Measurements from ENCODE around the gene KLF13.

The KLF13 gene

DNA sequence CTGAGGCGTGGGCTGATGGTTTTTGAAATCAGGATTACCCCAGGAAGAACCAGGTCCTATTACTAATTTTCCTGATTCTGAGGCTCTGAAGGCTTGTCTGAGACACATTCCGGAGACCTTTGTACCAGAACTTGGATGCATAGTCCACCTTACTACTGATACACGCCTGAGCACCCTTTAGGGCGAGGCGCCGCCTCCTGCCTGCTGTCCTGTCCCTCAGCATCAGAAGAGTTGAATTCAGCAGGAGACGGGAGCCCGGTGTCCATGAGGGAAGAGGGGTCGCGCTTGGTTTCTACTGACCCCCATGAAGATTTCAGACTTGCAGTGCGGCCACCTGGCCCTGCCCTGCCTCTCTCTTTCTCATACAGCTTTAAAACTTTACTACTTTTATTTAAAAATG lies 49.9 kb downstream of the KLF13 start:
- in situ Hi-C loops (cut with HindIII; ENCODE audit: low sequenced_read_pairs) = no loop called here

GRCh38 chr15:31377030-31377429 lies 50.4 kb downstream of the KLF13 start:
- in situ Hi-C loops (cut with HindIII; ENCODE audit: low sequenced_read_pairs) = no loop called here

GRCh38 chr15:31378363-31378903 lies 51.8 kb downstream of the KLF13 start:
- in situ Hi-C loops (cut with HindIII; ENCODE audit: low sequenced_read_pairs) = no loop called here

DNA sequence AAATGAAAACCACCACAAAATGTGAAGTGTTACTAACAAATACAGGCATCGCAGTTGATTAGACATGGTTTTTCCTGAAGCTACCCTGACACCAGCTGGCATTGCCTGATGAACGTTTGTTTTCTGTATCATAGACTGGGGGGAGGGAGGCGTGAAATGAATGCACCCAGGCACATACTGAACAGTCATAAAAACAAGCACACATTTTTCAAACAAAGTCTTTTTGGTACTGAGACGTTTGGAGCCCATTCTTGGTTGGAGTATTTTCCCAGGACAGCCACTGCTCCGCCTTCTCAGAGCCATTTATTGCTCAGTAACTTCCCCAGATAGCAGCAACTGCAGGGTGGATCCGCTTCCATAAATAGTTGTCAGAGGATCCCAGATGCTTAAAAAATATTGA lies 52.4 kb downstream of the KLF13 start:
- in situ Hi-C loops (cut with HindIII; ENCODE audit: low sequenced_read_pairs) = no loop called here

DNA sequence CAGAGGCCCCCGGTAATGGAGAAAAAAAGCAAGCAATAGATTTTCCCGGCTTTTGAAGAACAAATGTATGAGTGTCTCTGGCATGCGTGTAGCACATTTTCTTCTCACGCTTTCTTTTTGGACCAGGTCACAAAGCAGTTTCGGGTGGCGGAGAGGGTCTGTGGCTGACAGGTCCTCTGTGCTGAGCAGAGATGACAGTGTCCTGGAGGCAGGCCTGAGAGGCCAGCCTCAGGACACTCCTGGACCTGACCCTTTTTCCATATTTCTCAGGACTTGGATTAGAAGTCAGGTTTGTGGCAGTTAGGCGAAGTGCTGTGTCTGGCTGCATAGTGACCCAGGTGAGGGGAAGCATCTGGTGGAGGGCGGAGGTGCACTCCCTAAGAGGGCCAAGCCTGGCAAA lies 52.9 kb downstream of the KLF13 start:
- in situ Hi-C loops (cut with HindIII; ENCODE audit: low sequenced_read_pairs) = no loop called here

GRCh38 chr15:31381801-31382712 lies 55.4 kb downstream of the KLF13 start:
- in situ Hi-C loops (cut with HindIII; ENCODE audit: low sequenced_read_pairs) = no loop called here

- in situ Hi-C loops (cut with HindIII; ENCODE audit: low sequenced_read_pairs) = no loop called here
Measured at GRCh38 chr15:31382713-31383045, 56.0 kb downstream of the KLF13 start.

DNA sequence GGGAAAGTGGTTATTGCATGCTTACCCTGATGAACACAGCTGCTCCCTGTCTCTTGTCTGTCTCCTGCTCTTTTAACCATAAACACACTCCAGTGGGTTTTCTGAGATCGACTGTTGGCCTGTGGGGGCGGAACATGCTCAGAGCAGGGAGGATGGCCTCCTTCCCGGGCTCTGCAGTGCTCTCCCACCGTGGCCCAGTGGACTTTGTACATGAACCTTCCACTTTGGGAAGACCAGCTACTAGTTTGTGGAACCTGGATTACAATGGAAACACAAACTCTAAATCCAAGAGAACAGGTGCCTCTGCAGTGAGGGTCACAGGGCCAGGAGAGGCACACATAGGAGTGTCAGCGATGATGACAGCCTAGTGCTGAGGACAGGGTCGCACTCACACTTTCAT lies 56.5 kb downstream of the KLF13 start:
- in situ Hi-C loops (cut with HindIII; ENCODE audit: low sequenced_read_pairs) = no loop called here

GRCh38 chr15:31384568-31384967 lies 57.9 kb downstream of the KLF13 start:
- in situ Hi-C loops (cut with HindIII; ENCODE audit: low sequenced_read_pairs) = no loop called here

DNA sequence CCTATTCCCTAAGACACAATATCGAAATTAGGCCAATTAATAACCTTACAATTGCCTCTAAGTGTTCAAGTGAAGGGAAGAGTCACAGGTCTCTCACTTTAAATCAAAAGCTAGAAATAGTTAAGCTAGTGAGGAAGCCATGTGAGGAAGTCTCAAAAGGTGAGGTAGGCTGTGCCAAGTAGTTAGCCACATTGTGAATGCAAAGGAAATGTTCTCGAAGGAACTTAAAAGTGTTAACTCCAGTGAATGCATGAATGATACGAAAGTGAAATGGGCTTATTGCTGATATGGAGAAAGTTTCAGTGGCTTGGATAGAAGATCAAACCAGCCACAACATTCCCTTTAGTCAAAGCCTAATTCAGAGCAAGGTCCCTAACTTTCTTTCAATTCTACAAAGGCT lies 59.1 kb downstream of the KLF13 start:
- in situ Hi-C loops (cut with HindIII; ENCODE audit: low sequenced_read_pairs) = no loop called here

DNA sequence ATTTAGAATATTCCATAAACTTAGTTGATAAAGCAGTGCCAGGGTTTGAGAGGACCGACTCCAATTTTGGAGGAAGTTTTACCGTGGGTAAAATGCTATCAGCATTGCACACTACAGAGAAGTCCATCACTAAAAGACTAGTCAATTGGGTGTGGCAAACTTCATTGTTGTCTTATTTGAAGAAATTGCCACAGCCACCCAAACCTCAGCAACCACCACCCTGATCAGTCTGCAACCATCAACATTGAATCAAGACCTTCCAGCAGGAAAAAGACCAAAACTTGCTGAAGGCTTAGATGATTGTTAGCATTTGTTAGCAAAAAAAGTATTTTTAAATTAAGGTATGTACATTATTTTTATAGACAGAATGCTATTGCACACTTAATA lies 60.5 kb downstream of the KLF13 start:
- in situ Hi-C loops (cut with HindIII; ENCODE audit: low sequenced_read_pairs) = no loop called here

GRCh38 chr15:31387479-31388118 lies 61.0 kb downstream of the KLF13 start:
- in situ Hi-C loops (cut with HindIII; ENCODE audit: low sequenced_read_pairs) = no loop called here

DNA sequence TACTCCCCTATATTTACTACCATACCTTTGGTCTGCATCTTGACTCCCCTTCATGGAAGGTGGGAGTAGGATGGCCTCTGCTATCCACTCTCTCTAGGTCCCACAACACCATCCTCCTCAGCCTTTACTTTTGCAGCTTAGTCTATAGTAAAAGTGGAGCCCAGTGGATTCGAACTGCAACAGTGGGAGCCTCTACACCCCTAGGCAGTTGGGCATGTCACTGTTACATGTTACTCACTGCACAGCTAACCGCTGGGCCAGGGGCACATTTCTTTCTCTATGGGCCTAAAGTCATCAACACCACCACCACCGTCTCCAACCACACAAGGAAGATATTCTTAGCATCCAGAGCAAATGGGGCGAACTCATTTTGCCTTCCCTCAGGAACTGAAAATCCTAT lies 62.9 kb downstream of the KLF13 start:
- in situ Hi-C loops (cut with HindIII; ENCODE audit: low sequenced_read_pairs) = no loop called here

GRCh38 chr15:31390029-31390428 lies 63.4 kb downstream of the KLF13 start:
- in situ Hi-C loops (cut with HindIII; ENCODE audit: low sequenced_read_pairs) = no loop called here

DNA sequence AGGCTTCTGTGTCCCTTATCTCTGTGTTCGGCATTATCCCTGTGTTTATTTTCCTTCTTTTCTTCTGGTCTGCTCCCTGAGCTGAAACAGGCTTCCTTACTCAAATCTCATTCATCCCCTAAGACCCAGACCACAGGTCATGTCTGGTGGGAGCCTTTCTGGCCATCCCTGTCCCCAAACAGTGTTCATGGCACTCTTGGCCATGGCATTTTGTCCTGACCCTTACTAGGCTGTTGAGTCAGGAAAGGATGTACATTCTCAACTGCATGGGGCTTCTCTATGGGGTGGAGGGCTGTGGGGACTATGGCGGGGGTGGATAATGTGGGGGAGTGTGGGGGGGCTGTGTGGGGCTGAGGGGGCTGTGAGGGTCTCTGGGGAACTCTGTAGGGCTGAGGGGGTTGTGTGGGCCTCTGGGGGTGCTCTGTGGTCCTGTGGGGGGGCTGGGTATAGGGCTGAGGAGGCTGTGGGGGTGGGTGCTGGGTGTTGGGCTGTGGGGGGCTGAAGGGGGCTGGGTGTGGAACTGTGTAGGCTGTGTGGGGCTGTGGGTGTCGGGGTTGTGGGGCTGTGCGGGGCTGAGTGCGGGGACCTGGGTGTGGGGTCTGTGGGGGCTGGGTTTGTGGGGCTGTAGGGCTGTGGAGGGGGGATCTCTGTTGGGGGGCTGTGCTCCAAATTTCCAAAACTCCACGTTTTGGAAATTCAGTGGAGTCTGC lies 64.3 kb downstream of the KLF13 start:
- in situ Hi-C loops (cut with HindIII; ENCODE audit: low sequenced_read_pairs) = no loop called here

DNA sequence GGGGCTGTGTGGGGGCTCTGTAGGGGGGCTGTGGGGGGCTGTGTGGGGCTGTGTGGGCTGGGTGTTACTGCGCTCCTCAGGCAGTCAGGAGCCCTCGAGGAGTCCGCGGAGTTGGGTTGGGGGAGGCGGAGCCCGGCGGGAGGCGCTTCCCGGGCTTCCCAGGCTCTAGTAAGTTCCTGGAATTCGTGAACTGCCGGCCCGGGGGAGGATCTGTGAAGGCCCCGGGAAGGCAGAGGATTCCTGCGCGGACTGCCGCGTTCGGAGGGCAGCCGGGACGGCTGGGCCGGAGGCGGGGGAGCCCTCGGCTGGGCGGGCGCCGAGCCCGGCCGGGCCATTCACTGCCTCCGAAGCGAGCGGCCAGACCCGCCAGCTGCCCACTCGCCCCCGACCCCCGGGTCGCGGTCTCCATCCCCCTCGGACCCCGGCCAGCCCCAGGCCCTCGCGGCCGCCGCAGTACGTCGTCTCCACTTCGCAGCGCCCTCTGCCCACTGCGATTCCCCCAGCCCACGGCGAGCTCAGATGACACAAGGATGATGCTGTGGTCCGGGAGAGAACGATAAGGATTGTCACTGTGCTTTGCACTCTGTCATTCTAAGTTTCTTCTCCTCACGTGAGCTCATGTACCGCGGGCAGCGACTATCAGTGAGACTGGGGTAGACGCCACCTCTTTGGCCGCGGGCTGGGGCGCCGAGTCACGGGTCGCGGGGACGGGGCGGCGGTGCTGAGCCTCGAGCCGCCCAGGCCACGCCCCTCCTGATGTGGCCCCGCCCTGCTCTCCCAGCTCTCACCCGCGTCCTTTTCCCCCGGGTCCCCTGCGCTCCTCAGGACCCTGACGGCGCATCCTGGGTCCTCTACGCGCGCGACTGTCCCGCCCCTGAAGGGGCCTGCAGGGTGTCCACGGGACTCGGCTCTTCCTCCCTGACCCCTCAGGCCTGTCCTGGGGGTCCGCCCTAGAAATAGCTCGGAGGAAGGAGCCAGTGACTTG lies 65.3 kb downstream of the KLF13 start:
- in situ Hi-C loops (cut with HindIII; ENCODE audit: low sequenced_read_pairs) = no loop called here

GRCh38 chr15:31392761-31393401 lies 66.2 kb downstream of the KLF13 start:
- in situ Hi-C loops (cut with HindIII; ENCODE audit: low sequenced_read_pairs) = no loop called here

DNA sequence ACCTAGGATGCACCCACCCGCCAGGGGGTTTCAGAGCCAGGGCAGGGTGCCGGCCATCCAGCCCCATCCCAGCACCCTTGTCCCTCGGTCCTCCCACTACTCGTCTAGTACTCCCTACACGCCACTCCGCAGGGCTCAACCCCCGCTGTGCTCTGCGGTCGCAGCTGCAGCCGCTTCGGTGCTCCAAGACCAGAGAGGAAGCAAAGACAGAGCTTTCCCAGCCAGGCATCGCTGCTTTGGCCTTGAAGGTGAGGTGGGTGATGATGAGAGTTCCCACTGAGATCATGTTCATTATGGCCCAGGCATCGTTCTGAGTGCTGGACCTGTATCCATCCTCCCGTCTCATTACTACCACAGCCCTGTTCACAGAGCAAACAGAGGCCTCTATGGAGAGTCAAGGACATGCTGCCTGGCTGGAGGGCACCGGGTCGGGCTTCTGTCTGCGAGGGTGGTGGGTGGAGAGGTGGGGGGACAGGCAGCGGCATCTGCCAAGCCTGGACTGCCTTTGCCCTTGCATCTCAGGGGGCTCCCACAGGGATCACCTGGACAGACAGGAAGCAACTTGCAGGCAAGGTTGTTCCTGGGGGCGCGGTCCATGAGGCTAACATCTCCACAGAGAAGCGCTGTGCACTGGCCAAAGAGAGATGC lies 66.9 kb downstream of the KLF13 start:
- in situ Hi-C loops (cut with HindIII; ENCODE audit: low sequenced_read_pairs) = no loop called here

- in situ Hi-C loops (cut with HindIII; ENCODE audit: low sequenced_read_pairs) = loop anchor here (5.0 kb wide), 1 partner anchor 40 kb away; no protein-coding TSS in a partner anchor
Measured at GRCh38 chr15:31396881-31397560, 70.4 kb downstream of the KLF13 start.
